Vagina (tissue), 2 donors: ENCODE measurements around the gene NPSR1. TPM values are rescaled to one million over a fixed set of nuclear protein-coding genes. Genes with fewer than 3 reads are reported as not detected.

ENCODE experiments used
- DNase-seq, 2 donors: peaks; one replicate each; pipeline ENCODE4 v3.0.0-alpha.2; 2017; ENCODE audit errors: extremely low spot score in 2 of 2
- H3K27ac ChIP-seq: fragments of 200-600 bp; sonication (generic); one replicate; pipeline ENCODE4 v1.5.1; 2019
- H3K27me3 ChIP-seq: fragments of 200-600 bp; sonication (generic); one replicate; pipeline ENCODE4 v1.5.1; 2019
- H3K36me3 ChIP-seq, 2 donors: fragments of 200-600 bp; sonication (generic); one replicate each; pipeline ENCODE4 v1.5.1; 2017 to 2019
- H3K4me1 ChIP-seq: fragments of 200-600 bp; sonication (generic); one replicate; pipeline ENCODE4 v1.5.1; 2019
- H3K4me3 ChIP-seq, 2 donors: fragments of 200-600 bp; sonication (generic); 1 replicate in 1 of 2; 2 replicates in 1 of 2; pipeline ENCODE4 v1.5.1; 2016 to 2019
- H3K9me3 ChIP-seq: fragments of 200-600 bp; sonication (generic); one replicate; pipeline ENCODE4 v1.5.1; 2019
- POLR2A ChIP-seq, 2 donors: fragments of 450-650 bp; IDR thresholded peaks; one replicate each; pipeline ENCODE4 v1.6.1; 2017; ENCODE audit warnings: antibody characterized with exemption in 2 of 2, mild to moderate bottlenecking in 2 of 2, moderate library complexity in 2 of 2
- POLR2AphosphoS5 ChIP-seq, 2 donors: sonication (generic); formaldehyde crosslinking; IDR thresholded peaks; one replicate each; pipeline ENCODE4 v1.9.0; 2017; ENCODE audit warnings: antibody characterized with exemption in 2 of 2, mild to moderate bottlenecking in 2 of 2, low read depth in 1 of 2; ENCODE audit not compliant: insufficient read depth in 1 of 2
- intact Hi-C: fragments of 100-400 bp; cut with DNase I; formaldehyde crosslinking; loops from one replicate; pipeline ENCODE4 v1.15.1; 2023
- total RNA-seq: library from RNA; depleted of rRNA; stranded (reverse); fragments of >200 nt; gene quantifications from one replicate; pipeline ENCODE4 v1.2.3, GENCODE V29; 2016
- TF ChIP-seq, protein P1 (sequence below), 3 experiments: fragments of 450-650 bp in 2 of 3; fragments of 200-600 bp in 1 of 3; sonication (generic) in 1 of 3; IDR thresholded peaks; one replicate each; pipeline ENCODE4 v1.5.1; 2017 to 2019; ENCODE audit warnings: antibody characterized with exemption in 3 of 3, mild to moderate bottlenecking in 2 of 3, moderate library complexity in 2 of 3

NPSR1 gene
- total RNA-seq, 1 donor from 2014 or later: not detected

DNA sequence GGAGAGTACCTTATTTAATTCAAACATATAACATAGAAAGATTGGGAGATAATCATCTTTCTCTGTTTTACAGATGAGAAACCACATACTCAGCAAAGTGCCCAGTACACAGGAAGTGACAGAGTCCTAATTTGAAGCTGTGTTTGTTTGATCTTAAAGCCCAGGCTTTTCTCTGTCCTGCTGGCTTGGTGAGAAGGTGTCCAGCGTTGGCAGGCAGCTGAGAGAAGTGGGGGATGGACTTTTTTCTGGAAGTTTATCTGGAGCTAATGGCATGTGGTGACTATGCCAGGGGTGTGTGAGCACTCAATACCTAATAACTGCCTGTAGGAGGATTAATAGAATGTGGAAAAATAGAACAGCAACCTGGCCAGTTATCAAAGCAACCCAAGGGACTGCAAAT lies 60.8 kb downstream of the NPSR1 start:
- intact Hi-C loops: no loop called here
- no peaks in the 10 kb centered on the region for H3K9me3 ChIP-seq
- H3K27me3 ChIP-seq: no peaks in the 10 kb centered on the region
- no peak overlapping the region for H3K4me3 ChIP-seq
- no peak for DNase-seq
- TF ChIP-seq POLR2AphosphoS5 (IDR thresholded peaks at IDR 0.05; ENCODE audit: insufficient read depth in 1 of 2, low read depth in 1 of 2) (no peak), POLR2A (IDR thresholded peaks at IDR 0.05) (no peak)
- TF ChIP-seq, protein P1, sequence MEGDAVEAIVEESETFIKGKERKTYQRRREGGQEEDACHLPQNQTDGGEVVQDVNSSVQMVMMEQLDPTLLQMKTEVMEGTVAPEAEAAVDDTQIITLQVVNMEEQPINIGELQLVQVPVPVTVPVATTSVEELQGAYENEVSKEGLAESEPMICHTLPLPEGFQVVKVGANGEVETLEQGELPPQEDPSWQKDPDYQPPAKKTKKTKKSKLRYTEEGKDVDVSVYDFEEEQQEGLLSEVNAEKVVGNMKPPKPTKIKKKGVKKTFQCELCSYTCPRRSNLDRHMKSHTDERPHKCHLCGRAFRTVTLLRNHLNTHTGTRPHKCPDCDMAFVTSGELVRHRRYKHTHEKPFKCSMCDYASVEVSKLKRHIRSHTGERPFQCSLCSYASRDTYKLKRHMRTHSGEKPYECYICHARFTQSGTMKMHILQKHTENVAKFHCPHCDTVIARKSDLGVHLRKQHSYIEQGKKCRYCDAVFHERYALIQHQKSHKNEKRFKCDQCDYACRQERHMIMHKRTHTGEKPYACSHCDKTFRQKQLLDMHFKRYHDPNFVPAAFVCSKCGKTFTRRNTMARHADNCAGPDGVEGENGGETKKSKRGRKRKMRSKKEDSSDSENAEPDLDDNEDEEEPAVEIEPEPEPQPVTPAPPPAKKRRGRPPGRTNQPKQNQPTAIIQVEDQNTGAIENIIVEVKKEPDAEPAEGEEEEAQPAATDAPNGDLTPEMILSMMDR (IDR thresholded peaks at IDR 0.05): no peak
- H3K27ac ChIP-seq: no peak overlapping the region
- H3K36me3 ChIP-seq: no peaks in the 10 kb centered on the region
- no peaks in the 10 kb centered on the region for H3K4me1 ChIP-seq

DNA sequence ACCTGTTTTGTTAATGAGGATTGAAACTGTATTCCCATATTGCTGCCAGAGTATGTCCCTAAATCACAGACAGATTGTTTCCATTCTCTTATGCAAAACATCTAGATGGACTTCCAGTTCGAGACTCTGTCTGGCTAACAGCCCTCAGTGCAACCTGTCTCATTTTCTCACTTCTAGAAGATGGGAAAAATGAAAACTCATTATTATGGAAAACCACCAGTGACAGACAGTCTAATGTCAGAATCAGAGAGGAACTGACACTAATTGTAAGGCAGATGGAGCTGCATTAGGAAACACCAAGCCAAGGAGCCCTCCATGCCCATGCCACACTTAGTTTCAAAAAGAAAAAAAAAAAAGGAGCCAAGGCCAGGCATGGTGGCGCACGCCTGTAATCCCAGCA lies 61.6 kb downstream of the NPSR1 start:
- Histone ChIP-seq H3K4me1 (no peaks in the 10 kb centered on the region), H3K27ac (no peak overlapping the region), H3K27me3 (no peaks in the 10 kb centered on the region), H3K4me3 (no peak overlapping the region), H3K36me3 (no peaks in the 10 kb centered on the region), H3K9me3 (no peaks in the 10 kb centered on the region)
- intact Hi-C loops: no loop called here
- TF ChIP-seq, protein P1 (IDR thresholded peaks at IDR 0.05): no peak
- no peak for TF ChIP-seq POLR2AphosphoS5 (IDR thresholded peaks at IDR 0.05; ENCODE audit: insufficient read depth in 1 of 2, low read depth in 1 of 2)
- no peak for TF ChIP-seq POLR2A (IDR thresholded peaks at IDR 0.05)
- no peak for DNase-seq

DNA sequence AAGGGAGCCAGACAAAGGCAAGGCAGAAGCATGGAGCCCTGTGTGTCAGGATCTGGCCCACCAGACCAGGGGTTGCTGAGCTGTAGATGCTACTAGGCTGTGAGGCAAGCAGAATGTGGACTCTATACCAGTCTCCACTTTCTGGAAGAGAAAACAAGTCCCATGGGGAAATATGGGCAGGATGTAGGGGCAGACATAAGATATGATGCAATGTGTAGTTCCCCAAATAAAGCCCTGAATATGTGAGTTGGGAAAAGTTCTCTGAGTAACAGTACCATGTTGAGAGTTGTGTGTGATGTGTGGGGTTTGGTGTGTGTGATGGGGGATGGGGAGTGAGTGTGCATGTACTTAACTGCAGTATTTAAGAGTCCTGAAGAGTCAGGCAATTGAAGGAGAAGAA lies 62.3 kb downstream of the NPSR1 start:
- Histone ChIP-seq H3K4me1 (no peaks in the 10 kb centered on the region), H3K27me3 (no peaks in the 10 kb centered on the region), H3K9me3 (no peaks in the 10 kb centered on the region), H3K27ac (no peak overlapping the region), H3K36me3 (no peaks in the 10 kb centered on the region), H3K4me3 (no peak overlapping the region)
- DNase-seq: no peak
- intact Hi-C loops: no loop called here
- TF ChIP-seq POLR2A (IDR thresholded peaks at IDR 0.05) (no peak), POLR2AphosphoS5 (IDR thresholded peaks at IDR 0.05; ENCODE audit: insufficient read depth in 1 of 2, low read depth in 1 of 2) (no peak)
- TF ChIP-seq, protein P1 (IDR thresholded peaks at IDR 0.05): no peak

DNA sequence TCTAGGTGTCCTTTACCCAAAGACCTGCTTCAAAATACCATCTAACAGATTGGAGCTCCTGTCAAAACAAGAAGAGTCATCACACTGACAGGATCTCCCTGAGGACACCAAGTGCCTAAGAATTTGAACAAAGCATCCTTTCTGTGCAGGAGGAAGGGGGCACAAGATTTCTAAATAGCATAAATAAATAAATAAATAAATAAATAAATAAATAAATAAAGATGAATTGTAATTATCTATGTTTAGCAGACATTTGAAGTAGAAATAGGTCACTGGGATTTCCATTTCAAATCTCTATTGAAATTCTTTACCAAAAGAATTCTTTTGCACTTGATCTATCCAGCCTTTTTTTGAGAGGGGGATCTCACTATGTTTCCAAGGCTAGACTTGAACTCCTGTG lies 65.3 kb downstream of the NPSR1 start:
- Histone ChIP-seq H3K27me3 (no peaks in the 10 kb centered on the region), H3K27ac (no peak overlapping the region), H3K9me3 (no peaks in the 10 kb centered on the region), H3K36me3 (no peaks in the 10 kb centered on the region), H3K4me1 (no peaks in the 10 kb centered on the region), H3K4me3 (no peak overlapping the region)
- TF ChIP-seq POLR2A (IDR thresholded peaks at IDR 0.05) (no peak), POLR2AphosphoS5 (IDR thresholded peaks at IDR 0.05; ENCODE audit: insufficient read depth in 1 of 2, low read depth in 1 of 2) (no peak)
- TF ChIP-seq, protein P1 (IDR thresholded peaks at IDR 0.05): no peak
- intact Hi-C loops: no loop called here
- DNase-seq: no peak

DNA sequence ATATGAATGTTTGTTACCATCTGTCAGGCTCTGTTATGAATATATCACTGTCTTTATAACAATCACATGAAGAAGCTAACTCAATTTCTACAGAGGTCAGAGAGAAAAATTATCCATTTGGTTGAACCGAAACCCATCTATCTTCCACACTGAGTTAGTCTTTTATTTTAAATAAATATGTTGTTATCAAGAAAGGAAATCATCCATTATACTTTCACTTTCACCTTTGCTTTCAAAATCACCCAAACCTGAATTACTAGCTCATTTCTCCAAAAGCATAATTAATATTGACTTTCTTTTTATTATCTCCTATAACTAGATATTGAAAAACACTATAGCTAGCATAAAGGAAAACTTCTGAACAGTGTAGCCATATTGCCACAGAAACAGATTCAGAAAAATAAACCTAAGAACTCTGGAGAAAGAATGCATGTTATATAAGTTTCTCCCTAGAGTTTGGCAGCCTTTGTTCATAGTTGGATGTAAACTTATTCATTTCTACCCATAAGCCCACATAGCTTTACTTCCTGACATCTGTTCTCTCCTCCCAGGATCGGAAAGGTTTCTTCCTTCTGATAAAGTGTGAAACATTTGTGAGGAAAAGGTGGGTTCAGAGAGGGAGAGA lies 66.0 kb downstream of the NPSR1 start:
- Histone ChIP-seq H3K36me3 (no peaks in the 10 kb centered on the region), H3K9me3 (no peaks in the 10 kb centered on the region), H3K27ac (no peak overlapping the region), H3K27me3 (no peaks in the 10 kb centered on the region), H3K4me1 (no peaks in the 10 kb centered on the region), H3K4me3 (no peak overlapping the region)
- no peak for DNase-seq
- intact Hi-C loops: no loop called here
- TF ChIP-seq, protein P1 (IDR thresholded peaks at IDR 0.05): no peak
- TF ChIP-seq POLR2AphosphoS5 (IDR thresholded peaks at IDR 0.05; ENCODE audit: insufficient read depth in 1 of 2, low read depth in 1 of 2): no peak
- TF ChIP-seq POLR2A (IDR thresholded peaks at IDR 0.05): no peak
